CD4-positive, CD25-positive, alpha-beta regulatory T cell (primary cell): ENCODE data around the gene RAB26. TPM values are rescaled to one million over a fixed set of nuclear protein-coding genes. Genes with fewer than 3 reads are reported as not detected.

Source experiments
- ATAC-seq, 2 donors: fragments of 150-1000 bp; cut with Tn5 transposase; one replicate each; pipeline ENCODE4 v1.10.0; 2021; ENCODE audit warnings: low read depth in 2 of 2, moderate number of reproducible peaks in 2 of 2, moderate library complexity in 1 of 2
- DNase-seq, 3 donors: peaks; one replicate each; pipeline versions ENCODE4 v3.0.0 to v3.0.0-alpha.2; 2012 to 2022; ENCODE audit warnings: mixed read lengths in 1 of 3
- H3K27ac ChIP-seq: one replicate; pipeline ENCODE4 v1.7.0; 2013; ENCODE audit warnings: mild to moderate bottlenecking, low read length; ENCODE audit not compliant: insufficient read depth, poor library complexity, severe bottlenecking
- H3K27me3 ChIP-seq: one replicate; pipeline ENCODE4 v1.7.0; 2013; ENCODE audit warnings: low read length; ENCODE audit not compliant: control insufficient read depth, insufficient read depth
- H3K36me3 ChIP-seq: one replicate; pipeline ENCODE4 v1.7.0; 2013; ENCODE audit warnings: mild to moderate bottlenecking, low read length, moderate library complexity; ENCODE audit not compliant: control insufficient read depth, insufficient read depth
- H3K4me1 ChIP-seq: 2 replicates; pipeline ENCODE4 v1.7.0; 2013; ENCODE audit warnings: mild to moderate bottlenecking, low read length; ENCODE audit not compliant: insufficient read depth, control insufficient read depth, poor library complexity, severe bottlenecking
- H3K4me3 ChIP-seq: one replicate; pipeline ENCODE4 v1.7.0; 2013; ENCODE audit warnings: low read depth, mild to moderate bottlenecking, low read length, moderate library complexity
- H3K9me3 ChIP-seq, 2 experiments: 1 replicate in 1 of 2; 2 replicates in 1 of 2; pipeline ENCODE4 v1.7.0; 2013; ENCODE audit warnings: low read length in 2 of 2, mild to moderate bottlenecking in 1 of 2, moderate library complexity in 1 of 2; ENCODE audit not compliant: control insufficient read depth in 2 of 2
- H3K27ac Mint-ChIP-seq, 3 donors: one replicate each; pipeline ENCODE4 v1.8.0; 2020 to 2022; ENCODE audit warnings: mild to moderate bottlenecking in 3 of 3, mixed read lengths in 3 of 3, moderate library complexity in 2 of 3
- H3K27me3 Mint-ChIP-seq: one replicate; pipeline ENCODE4 v1.8.0; 2022; ENCODE audit warnings: mild to moderate bottlenecking, mixed read lengths
- H3K36me3 Mint-ChIP-seq: one replicate; pipeline ENCODE4 v1.8.0; 2020; ENCODE audit warnings: mixed read lengths
- H3K4me1 Mint-ChIP-seq, 4 donors: one replicate each; pipeline ENCODE4 v1.8.0; 2020 to 2022; ENCODE audit warnings: mixed read lengths in 4 of 4, mild to moderate bottlenecking in 1 of 4
- H3K4me3 Mint-ChIP-seq, 4 donors: one replicate each; pipeline ENCODE4 v1.8.0; 2020 to 2022; ENCODE audit warnings: mild to moderate bottlenecking in 4 of 4, mixed read lengths in 4 of 4, moderate library complexity in 3 of 4
- H3K9me3 Mint-ChIP-seq, 7 donors: one replicate each; pipeline ENCODE4 v1.8.0; 2020 to 2022; ENCODE audit warnings: mixed read lengths in 7 of 7, mild to moderate bottlenecking in 3 of 7, moderate library complexity in 2 of 7
- polyA plus RNA-seq, 4 donors: library from polyadenylated mRNA; unstranded; fragments of 300-500 nt; fragmentation: Illumina TruSeq; gene quantifications; one replicate each; pipeline ENCODE4 v1.2.3, GENCODE V29; 2021
- total RNA-seq: library from RNA; stranded (reverse); gene quantifications from one replicate; pipeline ENCODE4 v1.2.3, GENCODE V29; 2022

Gene RAB26
- total and polyA plus RNA-seq, 5 donors from 2014 or later: 0.38 to 1.2 (median 0.93) TPM; not detected in 1

- H3K27ac ChIP-seq: no peak overlapping the region
- Mint-ChIP-seq H3K36me3 (peaks cover 8% of the 10 kb centered on the region), H3K4me1 (no peaks in the 10 kb centered on the region), H3K27me3 (no peaks in the 10 kb centered on the region), H3K9me3 (no peaks in the 10 kb centered on the region), H3K4me3 (no peak overlapping the region), H3K27ac (no peak overlapping the region)
- H3K27me3 ChIP-seq: no peaks in the 10 kb centered on the region
- ATAC-seq (no peak), DNase-seq (no peak)
- H3K4me1 ChIP-seq: no peaks in the 10 kb centered on the region
- H3K4me3 ChIP-seq: no peak overlapping the region
- H3K36me3 ChIP-seq: peaks cover 25% of the 10 kb centered on the region
- no peaks in the 10 kb centered on the region for H3K9me3 ChIP-seq
Measured at GRCh38 chr16:2177561-2177960, 29.1 kb downstream of the RAB26 start.

GRCh38 chr16:2178321-2179106, 30.1 kb downstream of the RAB26 start:
- no peak overlapping the region for H3K4me3 Mint-ChIP-seq
- peak; percentile 19 to 23 (median 22) for DNase-seq
- H3K4me3 ChIP-seq: no peak overlapping the region
- no peaks in the 10 kb centered on the region for H3K4me1 Mint-ChIP-seq
- peaks cover 8% of the 10 kb centered on the region for H3K36me3 Mint-ChIP-seq
- H3K36me3 ChIP-seq: peaks cover 25% of the 10 kb centered on the region
- H3K9me3 Mint-ChIP-seq: no peaks in the 10 kb centered on the region
- no peak overlapping the region for H3K27ac ChIP-seq
- no peaks in the 10 kb centered on the region for H3K27me3 Mint-ChIP-seq
- no peaks in the 10 kb centered on the region for H3K9me3 ChIP-seq
- peak; percentile 37 to 54 for ATAC-seq
- no peak overlapping the region for H3K27ac Mint-ChIP-seq
- H3K4me1 ChIP-seq: no peaks in the 10 kb centered on the region
- H3K27me3 ChIP-seq: no peaks in the 10 kb centered on the region

GRCh38 chr16:2179107-2179501, 30.7 kb downstream of the RAB26 start:
- peaks cover 23% of the 10 kb centered on the region for H3K36me3 ChIP-seq
- no peaks in the 10 kb centered on the region for H3K9me3 ChIP-seq
- H3K27ac ChIP-seq: no peak overlapping the region
- ATAC-seq (no peak), DNase-seq (no peak)
- Mint-ChIP-seq H3K36me3 (peaks cover 5% of the 10 kb centered on the region), H3K27me3 (no peaks in the 10 kb centered on the region), H3K4me1 (no peaks in the 10 kb centered on the region), H3K9me3 (no peaks in the 10 kb centered on the region), H3K27ac (no peak overlapping the region), H3K4me3 (no peak overlapping the region)
- no peaks in the 10 kb centered on the region for H3K27me3 ChIP-seq
- no peaks in the 10 kb centered on the region for H3K4me1 ChIP-seq
- no peak overlapping the region for H3K4me3 ChIP-seq

- Histone ChIP-seq H3K4me3 (no peak overlapping the region), H3K9me3 (no peaks in the 10 kb centered on the region), H3K36me3 (peaks cover 18% of the 10 kb centered on the region), H3K4me1 (no peaks in the 10 kb centered on the region), H3K27ac (no peak overlapping the region), H3K27me3 (no peaks in the 10 kb centered on the region)
- Mint-ChIP-seq H3K27me3 (no peaks in the 10 kb centered on the region), H3K36me3 (peaks cover 3% of the 10 kb centered on the region), H3K9me3 (no peaks in the 10 kb centered on the region), H3K4me3 (no peak overlapping the region), H3K4me1 (no peaks in the 10 kb centered on the region), H3K27ac (no peak overlapping the region)
- no peak for ATAC-seq
- DNase-seq: no peak
Measured at GRCh38 chr16:2179576-2179975, 31.2 kb downstream of the RAB26 start.

GRCh38 chr16:2180461-2180860, 32.0 kb downstream of the RAB26 start:
- no peak overlapping the region for H3K27ac Mint-ChIP-seq

GRCh38 chr16:2180962-2181923, 32.8 kb downstream of the RAB26 start:
- no peak for ATAC-seq
- H3K9me3 Mint-ChIP-seq: no peaks in the 10 kb centered on the region

More at GRCh38 chr16:2180461-2180860, 32.0 kb downstream of the RAB26 start:
- no peaks in the 10 kb centered on the region for H3K9me3 Mint-ChIP-seq
- Histone ChIP-seq H3K4me3 (no peak overlapping the region), H3K27me3 (no peaks in the 10 kb centered on the region), H3K36me3 (peaks cover 10% of the 10 kb centered on the region), H3K9me3 (no peaks in the 10 kb centered on the region), H3K27ac (no peak overlapping the region), H3K4me1 (no peaks in the 10 kb centered on the region)
- H3K4me1 Mint-ChIP-seq: no peaks in the 10 kb centered on the region
- DNase-seq (no peak), ATAC-seq (no peak)
- H3K36me3 Mint-ChIP-seq: peaks cover 3% of the 10 kb centered on the region
- no peak overlapping the region for H3K4me3 Mint-ChIP-seq
- H3K27me3 Mint-ChIP-seq: no peaks in the 10 kb centered on the region

GRCh38 chr16:2181952-2182351, 33.5 kb downstream of the RAB26 start:
- no peaks in the 10 kb centered on the region for H3K36me3 ChIP-seq
- H3K27me3 ChIP-seq: no peaks in the 10 kb centered on the region
- no peak overlapping the region for H3K27ac ChIP-seq
- no peak overlapping the region for H3K4me3 ChIP-seq
- no peaks in the 10 kb centered on the region for H3K4me1 ChIP-seq
- ATAC-seq (no peak), DNase-seq (no peak)
- no peaks in the 10 kb centered on the region for H3K36me3 Mint-ChIP-seq
- H3K27me3 Mint-ChIP-seq: no peaks in the 10 kb centered on the region
- no peak overlapping the region for H3K4me3 Mint-ChIP-seq
- H3K9me3 ChIP-seq: no peaks in the 10 kb centered on the region
- no peak overlapping the region for H3K27ac Mint-ChIP-seq
- no peaks in the 10 kb centered on the region for H3K4me1 Mint-ChIP-seq
- H3K9me3 Mint-ChIP-seq: no peaks in the 10 kb centered on the region

More at GRCh38 chr16:2180962-2181923, 32.8 kb downstream of the RAB26 start:
- H3K4me1 Mint-ChIP-seq: no peaks in the 10 kb centered on the region
- DNase-seq: no peak
- no peak overlapping the region for H3K27ac Mint-ChIP-seq
- H3K4me3 ChIP-seq: no peak overlapping the region
- no peaks in the 10 kb centered on the region for H3K9me3 ChIP-seq
- no peaks in the 10 kb centered on the region for H3K36me3 Mint-ChIP-seq
- no peaks in the 10 kb centered on the region for H3K27me3 Mint-ChIP-seq
- H3K27ac ChIP-seq: no peak overlapping the region
- no peaks in the 10 kb centered on the region for H3K27me3 ChIP-seq
- no peaks in the 10 kb centered on the region for H3K4me1 ChIP-seq
- H3K4me3 Mint-ChIP-seq: no peak overlapping the region
- H3K36me3 ChIP-seq: peaks cover 2% of the 10 kb centered on the region
